Mesendoderm (in vitro differentiated cells): ENCODE measurements around the gene MARK2.

Experiments
- DNase-seq: peaks from one replicate; pipeline ENCODE4 v3.0.0; 2013
- H2AK5ac ChIP-seq: 2 replicates; pipeline ENCODE4 v1.6.1; 2013; ENCODE audit warnings: low read length, inconsistent platforms
- H2BK120ac ChIP-seq: 2 replicates; pipeline ENCODE4 v1.6.1; 2013; ENCODE audit warnings: low read depth, mild to moderate bottlenecking, low read length, moderate library complexity, mixed read lengths
- H2BK15ac ChIP-seq: replicated peaks from 2 replicates; pipeline ENCODE4 v1.6.1; 2013; ENCODE audit warnings: low read depth, mild to moderate bottlenecking, moderate library complexity
- H2BK5ac ChIP-seq: 2 replicates; pipeline ENCODE4 v1.6.1; 2013; ENCODE audit warnings: low read length, inconsistent platforms
- H3K18ac ChIP-seq: 2 replicates; pipeline ENCODE4 v1.6.1; 2013; ENCODE audit warnings: mild to moderate bottlenecking, low read length, mixed read lengths
- H3K23ac ChIP-seq: one replicate; pipeline ENCODE4 v1.6.1; 2013; ENCODE audit warnings: low read length
- H3K27ac ChIP-seq: 2 replicates; pipeline ENCODE4 v1.5.1; 2013; ENCODE audit warnings: low read depth, mild to moderate bottlenecking, inconsistent platforms, low read length, moderate library complexity
- H3K27me3 ChIP-seq: 2 replicates; pipeline ENCODE4 v1.6.1; 2013; ENCODE audit warnings: low read length, control low read depth, mild to moderate bottlenecking, inconsistent platforms; ENCODE audit not compliant: insufficient read depth, poor library complexity
- H3K36me3 ChIP-seq: 2 replicates; pipeline ENCODE4 v1.6.1; 2013; ENCODE audit warnings: low read length, inconsistent platforms; ENCODE audit not compliant: control insufficient read depth, insufficient read depth
- H3K4ac ChIP-seq: one replicate; pipeline ENCODE4 v1.6.1; 2013; ENCODE audit warnings: low read depth, mild to moderate bottlenecking, low read length, moderate library complexity
- H3K4me1 ChIP-seq: 2 replicates; pipeline ENCODE4 v1.6.1; 2013; ENCODE audit warnings: low read depth, low read length, inconsistent platforms; ENCODE audit not compliant: control insufficient read depth
- H3K4me2 ChIP-seq: 2 replicates; pipeline ENCODE4 v1.6.1; 2013; ENCODE audit warnings: low read length
- H3K4me3 ChIP-seq: 2 replicates; pipeline ENCODE4 v1.5.1; 2013; ENCODE audit warnings: mild to moderate bottlenecking, low read length
- H3K56ac ChIP-seq: one replicate; pipeline ENCODE4 v1.6.1; 2013; ENCODE audit warnings: low read length
- H3K79me1 ChIP-seq: 2 replicates; pipeline ENCODE4 v1.6.1; 2013; ENCODE audit warnings: low read length, inconsistent platforms
- H3K79me2 ChIP-seq: 2 replicates; pipeline ENCODE4 v1.6.1; 2013; ENCODE audit warnings: mild to moderate bottlenecking, low read length; ENCODE audit not compliant: control insufficient read depth, insufficient read depth
- H3K9ac ChIP-seq: 2 replicates; pipeline ENCODE4 v1.6.1; 2013; ENCODE audit warnings: low read length, inconsistent platforms
- H4K5ac ChIP-seq: one replicate; pipeline ENCODE4 v1.6.1; 2013; ENCODE audit warnings: low read length
- H4K8ac ChIP-seq: one replicate; pipeline ENCODE4 v1.6.1; 2013; ENCODE audit warnings: low read depth, mild to moderate bottlenecking, control low read depth, low read length, moderate library complexity
- WGBS: extraction: QIAGEN DNeasy Blood & Tissue Kit; methylation state at CpG from one replicate; pipeline ENCODE4 v1.1.7; 2013; ENCODE audit warnings: low lambda C conversion rate, missing lambda C conversion rate; ENCODE audit not compliant: insufficient coverage; ENCODE audit errors: extremely low coverage; 5-methylcytosine and 5-hydroxymethylcytosine counted together

Gene MARK2

DNA sequence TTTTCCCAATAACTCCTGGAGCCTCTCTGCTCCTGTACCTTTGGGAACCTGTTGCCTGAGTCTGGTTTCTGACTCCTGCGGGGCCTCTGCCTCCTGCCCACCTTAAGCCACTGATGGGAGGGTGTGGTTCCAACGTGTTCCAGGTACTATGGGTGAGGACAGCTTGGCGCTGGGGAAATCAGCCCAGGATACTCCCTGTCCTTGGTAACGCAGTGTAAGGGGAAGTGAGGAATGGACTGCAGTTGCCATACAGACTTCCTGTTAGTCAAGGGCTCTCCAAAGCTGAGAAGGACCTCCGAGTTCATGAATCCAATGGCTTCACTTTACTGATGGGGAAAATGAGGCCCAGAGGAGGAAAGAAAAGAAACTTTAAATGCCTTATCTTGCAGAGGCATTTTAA lies 1.2 kb upstream of the MARK2 start:
- H3K9ac ChIP-seq = peak overlapping the region; percentile 60
- peak overlapping the region; percentile 62 for H2AK5ac ChIP-seq
- no peak overlapping the region for H3K4me2 ChIP-seq
- no peaks in the 10 kb centered on the region for H3K27me3 ChIP-seq
- no peak overlapping the region for H3K27ac ChIP-seq
- no peak for DNase-seq
- no CpG with 5 or more reads among the region's 5 CpGs for WGBS
- H4K8ac ChIP-seq = no peak overlapping the region
- no peak overlapping the region for H2BK120ac ChIP-seq
- no peak overlapping the region for H3K23ac ChIP-seq
- no peak overlapping the region for H3K4ac ChIP-seq
- H3K36me3 ChIP-seq = no peaks in the 10 kb centered on the region
- H3K4me3 ChIP-seq = no peak overlapping the region
- peaks cover 18% of the 10 kb centered on the region for H3K4me1 ChIP-seq
- H3K79me2 ChIP-seq = peaks cover 32% of the 10 kb centered on the region
- no peak overlapping the region for H3K18ac ChIP-seq
- H3K56ac ChIP-seq = peak overlapping the region; percentile 59
- H4K5ac ChIP-seq = peak overlapping the region; percentile 29
- peaks cover 20% of the 10 kb centered on the region for H3K79me1 ChIP-seq
- H2BK5ac ChIP-seq = no peak overlapping the region
- no peak overlapping the region for H2BK15ac ChIP-seq

DNA sequence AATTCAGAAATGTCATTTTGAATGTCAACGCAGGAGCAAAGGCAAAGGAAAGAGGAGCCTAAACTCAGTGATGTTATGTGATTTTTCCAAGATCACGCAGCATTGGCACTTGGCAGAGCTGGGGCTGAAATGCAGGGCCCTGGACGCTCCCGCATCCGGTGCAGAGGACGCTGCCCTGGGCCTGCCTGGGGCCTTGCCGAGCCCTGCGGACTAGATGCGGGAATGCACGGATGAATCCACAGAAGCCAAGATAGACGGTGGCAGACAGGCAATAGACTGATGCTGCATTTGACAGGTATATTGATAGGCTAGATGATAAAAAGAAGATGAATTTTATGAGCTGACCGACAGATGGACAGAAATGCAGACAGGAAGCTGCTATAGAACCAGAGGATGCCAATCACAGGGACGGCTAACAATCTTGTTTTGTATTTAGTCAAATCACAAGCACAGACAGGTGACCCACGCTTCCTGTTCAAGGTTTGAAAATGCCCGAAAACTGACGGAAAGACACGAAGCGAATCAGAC lies 696 bp upstream of the MARK2 start:
- no CpG with 5 or more reads among the region's 18 CpGs for WGBS
- Histone ChIP-seq H3K4me2 (peak overlapping the region; percentile 12), H3K27me3 (no peaks in the 10 kb centered on the region), H2BK5ac (no peak overlapping the region), H3K4ac (no peak overlapping the region), H2BK120ac (no peak overlapping the region), H3K79me2 (peaks cover 37% of the 10 kb centered on the region), H2AK5ac (no peak overlapping the region), H3K27ac (no peak overlapping the region), H4K8ac (no peak overlapping the region), H3K18ac (no peak overlapping the region), H3K56ac (peak overlapping the region; percentile 59), H4K5ac (no peak overlapping the region), H3K4me3 (no peak overlapping the region), H3K79me1 (peaks cover 23% of the 10 kb centered on the region), H3K36me3 (no peaks in the 10 kb centered on the region), H2BK15ac (no peak overlapping the region), H3K9ac (peak overlapping the region; percentile 60), H3K23ac (no peak overlapping the region), H3K4me1 (peaks cover 18% of the 10 kb centered on the region)
- DNase-seq = peak; percentile 46

DNA sequence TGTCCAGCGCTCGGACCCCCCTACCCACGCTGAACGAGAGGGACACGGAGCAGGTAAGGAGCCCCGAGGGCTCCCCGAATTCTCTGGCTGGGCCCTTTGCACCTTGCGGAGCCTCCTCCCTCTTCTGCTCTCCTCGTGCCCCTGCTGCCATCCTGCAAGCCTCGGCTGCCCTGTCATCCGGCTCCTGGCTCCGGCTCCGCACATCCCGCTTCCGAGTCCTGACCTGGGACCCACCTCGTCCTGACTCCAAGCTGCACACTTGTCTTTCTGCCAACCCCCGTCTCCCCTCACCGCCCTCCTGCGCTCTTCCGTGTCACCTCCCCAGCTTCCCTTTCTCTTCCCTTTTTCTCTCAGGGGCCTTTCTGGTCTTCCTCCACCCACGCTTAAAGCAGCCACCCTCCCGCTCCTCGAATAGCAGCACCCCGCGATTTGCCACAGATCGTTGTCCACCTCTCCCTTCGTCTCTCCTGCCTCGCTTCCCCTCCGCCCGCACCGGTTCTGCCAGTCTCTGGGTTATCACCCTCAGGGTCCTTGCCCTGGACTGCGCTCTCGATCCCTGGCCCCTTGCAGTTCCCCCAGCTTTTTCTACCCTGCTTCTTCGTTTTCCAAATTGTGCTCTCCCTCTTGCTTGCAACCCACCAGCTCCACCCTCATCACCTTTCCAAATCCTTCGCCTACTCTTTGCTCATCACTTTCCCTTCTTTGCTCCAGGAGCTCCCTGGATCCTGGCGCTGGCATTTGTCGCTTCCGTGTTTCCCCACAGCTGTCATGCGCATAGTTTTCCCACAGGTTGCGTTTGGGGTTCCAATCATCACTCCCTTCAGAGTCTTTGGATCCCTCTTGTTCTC lies 822 bp downstream of the MARK2 start:
- H3K9ac ChIP-seq = peak overlapping the region; percentile 95
- no peak overlapping the region for H2AK5ac ChIP-seq
- H3K4me2 ChIP-seq = peak overlapping the region; percentile 97

DNA sequence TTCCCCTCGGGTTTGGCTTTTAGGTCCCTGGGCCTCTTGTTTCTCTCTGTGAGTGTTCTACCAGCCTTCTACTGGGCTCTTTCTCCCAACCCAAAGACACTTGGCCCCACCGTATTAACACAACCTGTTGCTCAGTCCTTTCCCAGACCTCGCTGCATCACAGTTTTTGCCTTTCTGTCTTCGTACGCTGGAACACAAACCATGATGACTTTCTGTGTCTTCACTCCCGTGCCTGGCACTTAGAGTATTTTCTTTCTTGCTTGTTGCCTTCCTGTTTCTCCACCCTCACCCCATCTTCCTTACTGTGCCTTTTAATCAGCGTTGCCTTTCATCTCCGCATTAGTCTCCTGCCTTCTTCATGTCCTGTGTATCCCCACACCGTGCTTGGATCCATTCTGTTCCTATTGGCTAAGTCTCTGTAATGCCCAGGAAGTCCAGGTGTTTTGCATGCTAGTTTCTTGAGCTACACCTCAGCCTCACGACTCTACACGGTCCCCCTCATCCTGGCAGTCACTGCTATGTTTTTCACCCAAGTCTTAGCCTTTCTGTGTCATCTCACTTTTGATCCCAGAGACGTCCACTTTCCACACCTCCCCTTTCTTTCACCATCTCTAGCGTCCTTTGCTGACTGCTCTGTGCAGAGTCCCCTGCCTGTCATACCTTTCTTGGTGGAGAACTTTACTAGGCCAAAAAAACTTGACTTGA lies 1.6 kb downstream of the MARK2 start:
- peaks cover 58% of the 10 kb centered on the region for H3K79me2 ChIP-seq
- H4K8ac ChIP-seq = no peak overlapping the region
- no peaks in the 10 kb centered on the region for H3K36me3 ChIP-seq
- no peak overlapping the region for H3K27ac ChIP-seq
- no CpG with 5 or more reads among the region's 13 CpGs for WGBS
- H3K23ac ChIP-seq = peak overlapping the region; percentile 87
- H4K5ac ChIP-seq = no peak overlapping the region
- no peak overlapping the region for H3K18ac ChIP-seq
- no peak overlapping the region for H2AK5ac ChIP-seq
- no peak overlapping the region for H2BK5ac ChIP-seq
- H3K4me3 ChIP-seq = peak overlapping the region; percentile 94
- no peak overlapping the region for H2BK15ac ChIP-seq
- H3K27me3 ChIP-seq = no peaks in the 10 kb centered on the region
- peak overlapping the region; percentile 97 for H3K56ac ChIP-seq
- H3K9ac ChIP-seq = peak overlapping the region; percentile 95
- peaks cover 31% of the 10 kb centered on the region for H3K79me1 ChIP-seq
- H2BK120ac ChIP-seq = no peak overlapping the region
- H3K4ac ChIP-seq = no peak overlapping the region
- DNase-seq = no peak
- peaks cover 28% of the 10 kb centered on the region for H3K4me1 ChIP-seq
- peak overlapping the region; percentile 97 for H3K4me2 ChIP-seq

More for the DNA sequence above, 822 bp downstream of the MARK2 start:
- Histone ChIP-seq H3K36me3 (no peaks in the 10 kb centered on the region), H2BK5ac (no peak overlapping the region), H3K4ac (no peak overlapping the region), H3K79me1 (peaks cover 29% of the 10 kb centered on the region), H3K4me3 (peak overlapping the region; percentile 94), H2BK15ac (no peak overlapping the region), H3K4me1 (peaks cover 22% of the 10 kb centered on the region), H4K5ac (no peak overlapping the region), H3K27ac (peak overlapping the region; percentile 94), H2BK120ac (no peak overlapping the region), H3K79me2 (peaks cover 51% of the 10 kb centered on the region), H4K8ac (no peak overlapping the region), H3K18ac (peak overlapping the region; percentile 65), H3K56ac (peak overlapping the region; percentile 97), H3K27me3 (no peaks in the 10 kb centered on the region), H3K23ac (peak overlapping the region; percentile 87)
- no CpG with 5 or more reads among the region's 40 CpGs for WGBS
- DNase-seq = no peak

DNA sequence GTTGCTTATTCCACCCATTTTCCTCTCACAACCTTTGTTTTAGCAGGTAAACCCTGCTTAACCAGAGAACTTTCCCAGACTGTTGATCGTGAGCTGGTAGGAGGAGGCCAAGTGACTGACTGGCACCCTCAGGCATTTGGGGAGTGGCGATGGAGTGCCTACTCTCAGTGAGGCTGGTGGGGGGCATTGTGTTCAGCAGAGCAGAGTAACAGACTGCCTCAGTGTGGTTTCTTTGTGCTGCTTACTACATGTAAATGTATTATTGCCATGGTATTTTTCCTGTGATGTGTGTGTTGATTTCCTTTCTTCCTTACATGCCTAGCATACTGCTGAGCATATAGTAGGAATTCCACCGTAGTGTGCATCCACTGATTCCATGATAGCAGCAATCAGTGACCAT lies 2.6 kb downstream of the MARK2 start:
- Histone ChIP-seq H4K5ac (no peak overlapping the region), H4K8ac (no peak overlapping the region), H3K27me3 (no peaks in the 10 kb centered on the region), H2AK5ac (no peak overlapping the region), H3K18ac (no peak overlapping the region), H3K9ac (peak overlapping the region; percentile 95), H2BK120ac (no peak overlapping the region), H3K56ac (peak overlapping the region; percentile 49), H3K36me3 (no peaks in the 10 kb centered on the region), H3K4me3 (no peak overlapping the region), H3K4ac (no peak overlapping the region), H3K23ac (no peak overlapping the region), H2BK15ac (no peak overlapping the region), H3K79me1 (peaks cover 31% of the 10 kb centered on the region), H3K4me2 (peak overlapping the region; percentile 97), H3K79me2 (peaks cover 63% of the 10 kb centered on the region), H2BK5ac (no peak overlapping the region), H3K4me1 (peaks cover 28% of the 10 kb centered on the region), H3K27ac (no peak overlapping the region)
- no CpG with 5 or more reads among the region's 3 CpGs for WGBS
- peak; percentile 84 for DNase-seq
